ENCODE data around the gene H6PD.

H6PD gene

DNA sequence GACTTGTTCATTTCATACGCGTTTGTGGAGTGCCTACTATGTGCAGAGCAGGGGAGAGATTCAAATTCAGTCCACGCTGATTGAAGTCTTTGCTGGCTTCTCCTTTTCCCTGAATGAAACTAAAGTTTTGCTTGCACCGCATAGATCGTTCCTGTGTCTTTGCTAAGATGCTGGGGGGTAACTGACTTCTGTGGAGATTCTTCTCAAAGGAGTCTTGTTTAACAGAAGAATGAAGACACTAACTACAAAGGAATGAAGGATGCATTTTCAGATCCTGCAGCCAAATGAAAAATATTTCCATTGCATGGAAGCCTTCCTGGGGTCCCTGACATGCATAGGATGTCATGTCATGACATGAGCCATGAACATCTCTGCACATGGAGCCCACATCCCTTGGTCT, 26.9 kb upstream of the H6PD start:
- no peak for DNase-seq

DNA sequence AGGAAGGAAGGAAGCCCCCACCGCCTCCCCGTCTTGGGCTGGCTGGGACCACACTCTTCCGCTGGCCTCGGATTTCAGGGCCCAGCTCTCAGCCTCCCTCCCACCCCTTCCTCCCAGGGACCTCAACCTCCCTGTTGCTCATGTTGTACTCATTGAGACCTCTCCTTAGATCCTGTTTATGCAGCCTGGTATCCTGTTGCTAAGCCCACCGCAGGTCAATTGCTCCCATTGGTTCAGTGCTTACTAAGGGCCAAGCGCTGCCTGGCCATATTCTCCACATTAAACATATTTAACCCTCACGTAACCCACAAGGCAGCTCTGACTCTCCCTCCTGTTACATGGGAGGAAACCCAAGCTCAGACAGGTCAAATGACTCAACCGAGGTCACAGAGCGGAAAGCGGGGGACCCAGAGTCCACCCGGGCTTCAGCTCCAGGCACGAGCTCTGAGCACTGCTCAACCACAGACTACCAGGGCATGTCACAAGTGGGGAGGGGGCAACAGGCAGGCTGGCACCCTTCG, 23.2 kb upstream of the H6PD start:
- no peak for DNase-seq

DNA sequence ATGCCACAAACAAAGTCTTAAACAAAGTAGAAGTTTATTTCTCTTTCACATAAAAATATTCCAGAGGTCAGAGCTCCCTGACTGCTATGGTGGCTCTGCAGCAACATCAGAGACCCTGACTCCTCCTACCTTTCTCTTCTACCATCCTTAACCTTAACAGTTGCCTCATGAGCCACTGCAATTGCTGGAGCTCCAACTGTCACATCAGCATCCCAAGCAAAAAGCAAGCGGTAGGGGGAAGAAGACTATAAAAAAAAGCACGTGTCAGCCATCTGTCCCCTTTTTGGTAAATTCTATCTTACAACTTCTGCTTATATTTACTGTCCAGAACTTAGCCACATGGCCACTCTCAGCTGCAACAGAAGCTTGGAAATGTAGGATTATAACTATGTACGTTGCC, 21.8 kb upstream of the H6PD start:
- no peak for DNase-seq

DNA sequence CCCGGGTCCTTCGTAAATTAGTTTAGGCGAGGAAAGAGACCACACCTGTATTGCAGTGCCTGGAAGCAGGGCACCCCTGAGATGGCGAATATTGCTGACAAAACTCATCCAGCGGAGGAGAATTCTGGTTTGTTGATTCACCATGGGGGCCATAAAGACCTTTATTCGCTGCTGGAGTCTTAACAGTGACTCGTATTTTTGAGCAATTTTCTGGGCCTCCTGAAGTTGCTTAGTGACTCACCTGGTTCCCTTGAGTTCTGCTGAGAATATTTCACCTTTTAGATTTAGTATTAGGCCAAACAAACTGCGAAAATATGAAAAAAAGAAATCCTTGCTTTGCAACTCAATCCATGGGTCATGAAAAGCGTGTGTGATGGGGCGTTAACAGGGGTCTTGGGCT, 20.6 kb upstream of the H6PD start:
- DNase-seq = no peak

DNA sequence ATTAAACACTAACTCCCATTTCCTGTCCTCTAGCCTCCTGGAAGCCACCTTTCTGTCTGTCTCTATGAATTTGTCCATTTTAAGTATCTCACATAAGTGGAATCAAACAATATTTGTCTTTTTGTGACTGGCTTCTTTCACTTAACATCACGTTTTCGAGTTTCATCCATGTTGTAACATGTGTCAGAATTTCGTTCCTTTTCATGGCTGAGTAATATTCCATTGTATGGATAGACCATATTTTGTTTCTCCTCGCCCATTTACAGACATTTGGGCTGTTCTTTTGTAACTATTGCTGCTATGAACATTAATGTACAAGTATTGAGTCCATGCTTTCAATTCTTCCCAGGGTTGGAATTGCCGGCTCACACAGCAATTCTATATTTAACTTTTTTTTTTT, 15.7 kb upstream of the H6PD start:
- no peak for DNase-seq

DNA sequence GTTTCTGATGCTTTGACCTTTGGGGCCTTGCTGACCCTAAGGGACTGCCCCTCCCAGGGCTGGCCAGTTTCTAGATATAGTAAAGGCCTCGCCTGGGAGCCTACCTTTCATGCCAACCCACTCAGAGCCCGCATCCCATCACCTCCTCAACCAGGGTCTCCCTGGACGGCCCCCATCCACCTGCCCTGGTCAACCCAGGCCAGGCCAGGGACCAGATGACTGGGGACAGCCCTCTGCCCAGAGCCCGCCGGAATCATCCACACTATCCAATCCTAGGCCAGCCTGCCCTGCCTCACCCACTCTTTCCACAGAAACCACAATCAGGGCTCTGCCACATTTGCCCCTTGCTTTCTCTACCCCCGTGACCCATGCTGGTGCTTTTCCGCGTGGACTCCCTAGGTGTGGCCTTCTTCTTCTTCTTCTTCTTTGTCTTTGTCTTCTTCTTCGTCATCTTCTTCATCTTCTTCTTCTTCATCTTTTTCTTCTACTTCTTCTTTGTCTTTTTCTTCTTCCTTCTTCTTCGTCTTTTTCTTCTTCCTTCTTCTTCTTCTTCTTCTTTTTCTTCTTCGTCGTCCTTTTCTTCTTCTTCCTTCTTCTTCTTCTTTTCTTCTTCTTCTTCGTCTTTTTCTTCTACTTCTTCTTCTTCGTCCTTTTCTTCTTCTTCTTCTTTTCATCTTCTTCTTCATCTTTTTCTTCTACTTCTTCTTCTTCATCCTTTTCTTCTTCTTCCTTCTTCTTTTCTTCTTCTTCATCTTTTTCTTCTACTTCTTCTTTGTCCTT, 11.5 kb upstream of the H6PD start:
- DNase-seq = no peak

DNA sequence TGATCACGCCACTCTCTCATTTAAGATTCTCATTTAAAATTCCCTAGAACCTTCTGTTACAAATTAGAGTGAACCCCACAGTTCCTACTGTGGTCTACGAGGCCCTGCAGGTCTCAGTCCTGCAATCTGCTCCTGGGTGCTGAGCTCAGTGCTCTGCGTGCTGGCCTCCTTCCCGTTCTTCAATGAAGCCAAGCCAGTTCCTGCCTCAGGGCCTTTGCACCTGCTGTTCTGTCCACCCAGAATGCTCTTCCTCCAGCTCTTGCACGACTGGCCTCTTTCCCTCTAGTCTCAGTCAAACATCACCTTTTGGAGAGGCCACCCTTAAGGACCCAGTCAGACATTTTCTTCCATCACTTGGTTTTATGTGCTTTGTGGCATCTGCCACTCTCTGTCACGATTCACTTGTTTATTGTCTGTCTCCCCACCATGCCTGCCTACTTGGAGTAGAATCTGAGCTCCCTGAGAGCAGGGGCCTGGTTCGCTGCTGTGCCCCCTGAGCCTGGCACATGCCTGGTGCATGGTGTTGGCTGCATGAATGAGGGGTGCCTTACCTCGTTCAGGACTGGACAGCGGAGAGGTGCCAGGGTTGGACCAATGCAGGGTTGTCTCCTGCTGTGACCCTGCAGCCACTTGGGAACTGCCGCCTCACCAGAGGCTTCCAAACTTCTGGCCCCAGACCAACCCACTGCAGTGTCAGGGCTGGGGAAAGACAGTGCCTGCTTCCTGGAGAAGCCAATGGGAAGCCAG, 9.7 kb upstream of the H6PD start:
- DNase-seq = no peak

DNA sequence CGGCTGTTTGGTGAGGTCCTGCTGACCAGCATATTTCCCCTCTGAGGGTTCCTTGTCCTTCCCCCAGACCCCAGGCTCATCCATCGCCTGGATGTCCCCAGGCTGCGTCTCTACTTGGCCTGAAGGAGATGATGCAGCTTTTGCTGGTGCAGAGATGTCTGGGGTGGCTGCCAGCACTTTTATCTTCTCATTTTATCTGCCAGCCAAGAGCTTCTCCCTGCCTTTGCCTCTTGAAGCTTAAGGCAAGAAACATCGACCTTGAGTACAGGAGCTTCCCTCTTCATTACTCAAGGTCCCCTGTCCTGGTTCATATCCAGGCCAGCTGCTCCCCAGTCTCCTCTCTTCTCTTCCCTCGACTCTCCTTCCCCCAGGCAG, 9.2 kb upstream of the H6PD start:
- no peak for DNase-seq

DNA sequence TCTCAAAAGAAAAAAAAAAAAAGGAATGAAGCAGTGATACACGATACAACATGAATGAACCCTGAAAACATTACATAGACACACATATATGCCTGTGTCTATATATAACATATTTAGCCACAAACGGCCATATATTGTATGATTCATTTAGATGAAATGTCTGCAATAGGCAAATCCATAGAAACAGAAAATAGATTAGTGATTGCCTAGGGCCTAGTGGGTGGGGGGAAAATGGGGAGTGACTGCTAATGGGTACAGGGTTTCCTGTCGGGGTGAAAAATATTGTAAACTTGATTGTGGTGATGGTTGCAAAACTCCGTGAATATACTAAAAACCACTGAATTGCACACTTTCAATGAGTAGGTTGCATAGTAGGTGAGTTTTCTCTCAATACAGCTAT, 6.0 kb upstream of the H6PD start:
- DNase-seq = no peak

DNA sequence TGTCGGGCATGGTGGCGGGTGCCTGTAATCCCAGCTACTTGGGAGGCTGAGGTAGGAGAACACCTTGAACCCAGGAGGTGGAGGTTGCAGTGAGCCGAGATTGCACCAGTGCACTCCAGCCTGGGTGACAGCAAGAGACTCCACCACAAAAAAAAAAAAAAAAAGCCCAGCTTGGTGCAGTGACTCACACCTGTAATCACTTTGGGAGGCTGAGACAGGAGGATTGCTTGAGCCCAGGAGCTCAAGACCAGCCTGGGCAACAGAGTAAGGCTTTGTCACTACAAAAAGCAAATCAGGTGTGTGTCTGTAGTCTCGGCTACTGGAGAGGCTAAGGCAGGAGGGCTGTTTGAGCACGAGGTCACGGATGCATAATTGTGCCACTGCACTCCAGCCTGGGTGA, 5.0 kb upstream of the H6PD start:
- DNase-seq = no peak

DNA sequence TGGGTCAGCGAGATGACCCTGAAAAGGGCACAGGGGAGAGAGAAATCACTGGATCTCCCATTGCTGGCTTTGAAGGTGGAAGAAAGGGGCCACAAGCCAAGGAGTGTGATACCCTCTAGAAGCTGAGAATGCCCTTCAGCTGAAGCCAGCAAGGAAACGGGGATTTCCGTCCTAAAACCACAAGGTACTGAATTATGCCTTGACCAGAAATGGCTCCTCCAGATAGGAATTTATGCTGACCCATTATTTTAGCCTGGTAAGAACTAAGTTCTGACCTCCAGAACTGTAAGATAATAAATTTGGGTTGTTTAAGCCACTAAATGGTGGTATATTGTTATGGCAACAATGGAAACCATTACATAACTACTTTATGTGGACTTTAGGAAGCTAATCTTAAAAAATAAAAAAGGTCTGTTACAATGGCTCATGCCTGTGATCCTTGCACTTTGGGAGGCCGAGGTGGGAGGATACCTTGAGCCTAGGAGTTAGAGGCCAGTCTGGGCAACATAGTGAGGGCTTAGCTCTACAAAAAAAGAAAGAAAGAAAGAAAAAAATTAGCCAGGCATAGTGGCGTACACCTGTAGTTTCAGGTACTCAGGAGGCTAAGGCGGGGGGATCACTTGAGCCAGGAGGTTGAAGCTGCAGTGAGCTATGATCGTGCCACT, 3.6 kb upstream of the H6PD start:
- DNase-seq = no peak

DNA sequence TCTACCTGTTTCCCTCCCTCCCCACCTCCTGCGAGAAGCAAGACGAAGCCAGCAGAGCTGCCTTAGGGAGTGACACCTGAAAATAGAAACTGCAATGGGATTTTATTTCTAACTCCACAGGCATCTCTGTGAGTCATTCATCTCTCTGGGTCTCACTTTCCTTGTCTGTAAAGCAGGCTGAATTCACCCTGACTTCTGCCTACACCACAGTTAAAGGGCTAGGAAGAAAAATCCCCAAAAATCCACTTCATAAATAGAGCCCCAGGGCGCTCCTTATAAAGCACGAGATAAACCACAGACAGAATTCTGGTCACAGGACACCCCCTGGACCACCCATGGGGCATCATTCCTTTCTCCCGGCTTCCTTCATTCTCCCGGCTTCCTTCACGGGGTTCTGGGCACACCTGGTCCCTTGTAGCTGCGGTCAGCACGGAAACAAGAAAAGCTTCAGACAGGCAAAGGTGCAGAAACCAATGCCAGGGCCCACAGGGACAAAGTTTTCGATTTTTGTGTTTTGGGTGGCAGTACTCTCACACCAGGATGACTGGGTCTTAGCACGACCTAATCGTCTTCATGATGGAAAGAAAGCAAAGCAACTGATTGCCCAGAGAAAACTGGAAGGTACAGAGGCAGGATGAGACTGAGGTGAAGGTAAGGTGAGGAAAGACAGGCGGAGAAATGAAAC, 2.8 kb upstream of the H6PD start:
- DNase-seq = no peak

DNA sequence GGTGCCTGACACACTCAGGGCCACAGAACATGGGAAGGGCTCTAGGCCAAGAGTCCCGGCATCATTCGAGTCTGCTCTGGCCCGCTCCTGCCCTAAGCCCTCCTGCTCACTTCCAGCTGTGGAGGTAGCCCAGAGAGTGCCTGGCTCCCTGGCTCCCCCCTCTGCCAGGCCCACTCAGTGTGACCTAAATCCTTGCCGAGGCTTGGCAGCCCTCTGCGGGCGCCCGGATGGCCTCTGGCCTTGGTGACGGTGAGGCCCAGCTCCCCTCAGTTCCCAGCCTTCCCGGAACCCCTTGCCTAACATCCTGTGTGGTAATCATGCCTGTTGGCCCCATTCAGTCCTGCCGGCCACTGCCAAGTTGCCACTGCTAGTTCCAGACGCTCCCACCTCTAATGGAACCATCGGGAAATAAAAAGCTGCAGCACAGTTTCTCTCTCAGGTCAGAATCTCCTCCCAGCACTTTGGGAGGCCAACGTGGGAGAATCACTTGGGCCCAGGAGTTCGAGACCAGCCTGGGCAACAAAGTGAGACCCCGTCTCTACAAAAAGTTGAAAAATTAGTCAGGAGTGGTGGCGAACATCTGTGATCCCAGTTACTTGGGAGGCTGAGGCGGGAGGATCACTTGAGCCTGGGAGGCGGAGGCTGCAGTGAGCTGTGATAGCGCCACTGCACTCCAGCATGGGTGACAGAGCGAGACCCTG, 1.2 kb upstream of the H6PD start:
- peak in 1 of 2 donors; percentile 20 for DNase-seq

DNA sequence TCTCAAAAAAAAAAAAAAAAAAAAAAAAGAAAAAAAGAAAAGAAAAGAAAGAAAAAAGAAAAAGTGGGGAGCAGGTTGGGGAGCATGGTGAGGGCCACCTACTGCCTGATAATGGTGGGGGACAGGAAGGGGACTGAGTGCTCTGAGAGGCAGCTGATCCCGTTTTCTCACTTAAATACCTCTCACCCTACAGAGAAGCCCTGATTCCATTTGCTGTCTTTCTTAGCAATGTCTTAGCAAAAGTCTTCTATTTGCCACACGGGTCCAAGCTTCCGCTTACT, 692 bp upstream of the H6PD start:
- no peak for DNase-seq

DNA sequence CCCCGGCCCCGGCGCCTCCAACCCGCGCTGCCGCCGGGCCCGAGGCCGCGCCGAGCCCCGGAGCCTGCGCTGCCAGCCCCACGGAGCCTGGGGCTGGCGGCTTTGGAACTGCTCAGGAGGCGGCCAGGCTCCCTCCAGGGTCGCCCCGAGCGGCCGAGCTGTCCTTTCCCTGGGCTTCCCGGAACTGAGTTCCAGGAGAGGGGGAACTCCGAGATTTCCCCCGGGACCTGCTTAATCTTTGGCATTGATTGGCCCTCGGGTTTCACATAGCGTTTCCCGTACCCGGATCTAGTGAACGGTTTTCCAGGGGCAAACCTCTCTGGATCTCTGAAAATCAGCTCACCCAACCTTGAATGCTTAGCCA, 504 bp downstream of the H6PD start:
- DNase-seq = no peak

DNA sequence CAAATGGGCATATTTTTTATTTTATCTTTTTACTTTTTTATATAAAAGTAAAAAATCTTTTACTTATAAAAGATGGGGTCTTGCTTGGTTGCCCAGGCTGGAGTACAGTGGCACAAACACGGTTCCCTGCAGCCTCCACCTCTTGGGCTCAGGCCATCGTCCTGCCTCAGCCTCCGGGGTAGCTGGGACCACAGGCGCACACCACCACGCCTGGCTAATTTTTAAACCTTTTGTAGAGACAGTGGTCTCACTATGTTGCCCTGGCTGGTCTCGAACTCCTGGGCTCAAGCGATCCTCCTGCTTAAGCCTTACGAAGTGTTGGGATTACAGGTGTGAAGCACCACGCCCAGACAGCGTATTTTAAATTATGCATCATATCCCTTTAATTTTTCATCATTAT, 986 bp downstream of the H6PD start:
- DNase-seq = no peak

DNA sequence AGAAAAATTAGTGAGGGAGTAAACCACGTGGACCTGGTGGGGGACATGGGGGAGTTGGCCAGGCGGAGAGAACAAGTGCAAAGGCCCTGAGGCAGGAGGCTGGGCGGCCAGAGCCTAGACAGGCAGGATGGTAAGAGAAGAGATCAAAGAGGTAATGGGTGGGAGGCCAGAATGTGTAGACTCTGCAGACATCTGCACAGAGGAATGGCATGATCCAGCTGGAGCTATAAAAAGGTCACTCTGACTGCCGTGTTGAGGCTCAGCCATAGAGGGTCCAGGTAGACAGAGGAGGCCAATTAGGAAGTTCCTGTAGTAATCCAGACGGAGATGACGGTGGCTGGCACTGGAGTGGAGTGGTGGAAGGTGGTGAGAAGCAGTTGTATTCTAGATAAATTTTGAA, 3.6 kb downstream of the H6PD start:
- no peak for DNase-seq

DNA sequence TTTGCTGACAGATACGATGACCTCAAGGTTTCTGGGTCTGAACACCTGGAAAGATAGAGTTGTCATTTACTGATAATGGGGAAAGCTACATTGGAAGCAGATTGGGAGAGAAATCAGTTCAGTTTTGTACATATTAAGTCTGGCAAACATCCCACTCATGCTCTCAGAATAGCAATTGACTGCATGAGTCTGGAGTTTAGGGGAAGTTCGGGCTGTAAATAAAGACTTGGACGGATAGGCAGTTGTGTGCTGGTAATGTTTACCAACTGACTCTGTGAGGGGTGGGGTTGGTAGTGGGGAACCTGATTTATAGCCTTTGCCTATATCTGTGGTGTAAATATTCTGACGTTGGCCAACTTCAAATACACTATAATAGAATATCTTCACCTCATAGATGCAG, 4.0 kb downstream of the H6PD start:
- no peak for DNase-seq

DNA sequence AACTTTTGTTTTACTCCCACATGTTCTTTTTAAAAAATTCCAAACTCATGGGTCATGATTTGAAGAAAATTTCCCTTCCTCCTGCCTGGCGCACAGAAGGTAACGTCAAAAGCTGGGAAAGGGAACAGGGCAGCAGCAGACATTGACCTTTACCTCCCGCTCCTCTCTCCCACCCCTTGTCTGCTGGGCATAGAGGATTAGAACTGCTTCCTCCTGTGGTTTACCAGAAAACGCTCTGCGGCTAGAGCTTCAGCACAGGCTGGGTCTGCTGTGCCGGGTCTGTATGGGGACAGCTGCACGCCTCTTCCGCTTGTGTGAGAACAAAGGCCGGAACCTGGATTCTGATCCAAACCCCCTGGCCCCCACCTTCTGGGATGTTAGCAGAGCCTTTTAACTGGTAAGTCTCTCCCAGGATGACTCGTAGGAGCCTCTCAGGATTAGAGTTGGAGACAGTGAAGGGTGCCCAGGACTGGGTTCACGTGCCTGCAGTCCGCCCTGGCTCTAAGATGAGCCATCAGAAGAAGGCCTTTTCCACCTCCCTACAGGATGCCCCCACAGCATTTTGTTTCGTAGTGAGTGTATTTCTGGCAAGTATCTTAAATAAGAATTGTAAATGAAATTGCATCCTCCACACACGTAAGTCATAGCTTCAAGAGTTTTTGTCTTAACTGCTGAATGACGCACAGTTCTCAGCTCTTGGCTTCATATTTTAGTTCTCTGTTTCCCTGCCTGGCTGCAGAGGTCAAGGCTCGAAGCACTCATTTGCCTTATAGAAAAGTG, 5.2 kb downstream of the H6PD start:
- peak in 1 of 2 donors; percentile 50 for DNase-seq

DNA sequence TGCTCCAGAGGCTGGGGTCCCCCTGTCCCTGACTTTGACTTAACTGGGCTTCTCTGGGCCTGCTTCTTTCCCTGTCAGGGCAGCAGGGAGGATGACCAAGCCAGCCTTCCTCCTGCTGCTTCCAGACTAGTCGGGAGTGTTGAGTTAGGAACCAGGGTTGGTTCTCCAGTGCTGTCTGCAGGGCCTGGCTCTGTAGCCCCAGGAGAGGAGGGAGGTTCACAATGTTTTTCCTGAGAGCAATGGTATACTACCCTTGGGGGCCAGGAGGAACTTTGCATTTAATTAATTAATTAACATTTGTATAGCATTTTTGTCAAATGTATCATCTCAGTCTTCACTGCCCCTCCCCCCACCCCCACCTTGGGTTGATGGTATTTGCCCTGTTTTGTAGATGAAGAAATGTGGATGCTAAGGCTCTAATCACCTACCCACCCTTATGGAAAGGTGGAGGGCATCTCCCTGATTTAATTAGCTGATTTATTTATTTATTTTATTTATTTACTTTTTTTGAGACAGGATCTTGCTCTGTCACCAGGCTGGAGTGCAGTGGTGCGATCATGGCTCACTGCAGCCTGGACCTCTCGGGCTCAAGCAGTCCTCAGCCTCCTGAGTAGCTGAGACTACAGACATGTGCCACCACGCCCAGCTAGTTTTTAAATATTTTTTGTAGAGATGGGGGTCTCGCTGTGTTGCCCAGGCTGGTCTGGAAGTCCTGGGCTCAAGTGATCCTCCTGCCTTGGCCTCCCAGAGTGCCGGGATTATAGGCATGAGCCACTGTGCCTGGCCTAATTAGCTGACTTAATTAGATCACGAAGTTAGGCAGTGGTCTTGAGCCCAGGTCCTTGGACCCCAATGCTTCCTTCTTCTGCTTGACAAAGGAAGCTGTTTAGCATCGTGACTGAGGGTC, 6.6 kb downstream of the H6PD start:
- no peak for DNase-seq

DNA sequence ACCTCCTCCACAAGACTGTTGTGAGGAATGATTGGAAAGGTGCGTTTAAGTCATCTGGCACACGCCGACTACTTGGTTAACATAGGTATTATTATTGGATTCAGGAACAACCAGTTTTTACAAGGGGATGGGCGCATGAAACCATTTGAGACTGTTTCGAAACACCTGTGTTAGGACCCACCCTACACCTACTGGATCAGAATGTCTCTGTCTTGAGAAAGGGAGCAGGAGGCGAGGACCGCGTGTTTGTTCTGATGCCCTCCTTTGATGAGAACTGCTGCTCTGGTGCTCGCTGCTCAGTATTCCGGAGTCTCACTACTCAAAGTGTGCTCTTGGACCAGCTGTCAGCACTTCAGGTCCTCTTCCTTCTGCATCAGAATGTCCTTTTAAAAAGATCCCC, 7.3 kb downstream of the H6PD start:
- no peak for DNase-seq
